ENCODE measurements around the gene MAN1C1. TPM values are rescaled to one million over a fixed set of nuclear protein-coding genes. Genes with fewer than 3 reads are reported as not detected.

MAN1C1 gene
- total RNA-seq, 1 experiment from 2014 or later = 9.3 TPM

DNA sequence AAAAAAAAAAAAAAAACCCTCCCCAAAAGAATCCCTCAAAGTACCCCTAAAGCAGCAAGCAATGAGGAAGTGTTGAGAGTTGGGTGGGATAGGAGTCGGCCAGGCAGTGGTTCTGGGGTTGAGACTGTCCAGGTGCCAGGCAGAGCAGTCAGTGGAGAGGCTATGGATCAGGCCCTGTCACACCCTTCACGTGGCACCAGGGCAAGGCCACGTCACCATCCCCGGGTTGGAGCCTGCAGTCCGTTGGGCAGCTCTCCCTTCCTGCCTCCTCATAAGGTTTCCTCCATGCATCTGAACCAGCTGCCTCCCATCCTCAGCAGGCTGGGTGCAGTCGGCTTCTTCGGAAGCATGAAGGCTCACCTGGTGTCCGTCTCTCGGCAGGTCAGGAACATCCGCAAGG is 146.9 kb downstream of the MAN1C1 start:
- no peak overlapping the region for H3K18ac ChIP-seq (ENCODE audit: insufficient read length, low read depth, low read length)
- no peak overlapping the region for H3K4me2 ChIP-seq (ENCODE audit: insufficient read depth, insufficient read length, low read length)
- no peak overlapping the region for H2BK120ac ChIP-seq (ENCODE audit: low read depth, low read length, poor library complexity, severe bottlenecking)
- no peak overlapping the region for H3T11ph ChIP-seq (ENCODE audit: low read length)
- DNase-seq = no peak
- H3K27ac ChIP-seq (ENCODE audit: insufficient read length, low read depth, low read length) = no peak overlapping the region
- H2BK20ac ChIP-seq (ENCODE audit: low read depth, low read length, poor library complexity, severe bottlenecking) = no peak overlapping the region
- H3K23me2 ChIP-seq (ENCODE audit: insufficient read length, low read depth, low read length, poor library complexity, severe bottlenecking) = peaks cover 3% of the 10 kb centered on the region
- H3K4me1 ChIP-seq (ENCODE audit: insufficient read depth, low read length) = no peaks in the 10 kb centered on the region
- TF ChIP-seq CTCF (conservative IDR thresholded peaks at IDR 0.05) = no peak
- no peak overlapping the region for H3K4ac ChIP-seq (ENCODE audit: low read depth, low read length)
- H3K27me3 ChIP-seq (ENCODE audit: insufficient read depth, low read length) = no peaks in the 10 kb centered on the region
- no peak overlapping the region for H3K23ac ChIP-seq (ENCODE audit: insufficient read length, low read depth, low read length)
- no peak overlapping the region for H3K9ac ChIP-seq (ENCODE audit: extremely low read depth, insufficient read length, low read length)
- no CpG with 5 or more reads among the region's 10 CpGs for WGBS (ENCODE audit: extremely low coverage, insufficient read length, low lambda C conversion rate)
- no peaks in the 10 kb centered on the region for H3K79me2 ChIP-seq (ENCODE audit: insufficient read depth, low read length)
- H2BK5ac ChIP-seq (ENCODE audit: insufficient read length, low read length) = no peak overlapping the region
- no peak overlapping the region for H2BK12ac ChIP-seq (ENCODE audit: insufficient read length, low read depth, low read length)
- H3K14ac ChIP-seq (ENCODE audit: insufficient read depth, low read length) = no peak overlapping the region
- H3K56ac ChIP-seq (ENCODE audit: insufficient read length, low read depth, low read length) = no peak overlapping the region
- H2BK15ac ChIP-seq (ENCODE audit: low read depth, low read length) = no peak overlapping the region
- Mint-ChIP-seq H3K36me3 (ENCODE audit: insufficient read depth in 1 of 3, low read depth in 3 of 3) (no peaks in the 10 kb centered on the region), H3K4me1 (peaks cover 16 to 28% of the 10 kb centered on the region in 2 experiments), H3K27ac (peak overlapping the region in 2 of 3 experiments; percentile 29 to 45; a peak in 1 of 7 replicates), H3K4me3 (no peak overlapping the region), H3K9me3 (no peaks in the 10 kb centered on the region), H3K27me3 (ENCODE audit: low read depth) (no peaks in the 10 kb centered on the region)
- no peak overlapping the region for H4K5ac ChIP-seq (ENCODE audit: insufficient read length, low read depth, low read length)
- H4K91ac ChIP-seq (ENCODE audit: insufficient read length, low read depth, low read length) = no peak overlapping the region
- no peaks in the 10 kb centered on the region for H3K9me3 ChIP-seq (ENCODE audit: control insufficient read depth, low read depth, low read length)
- H2AFZ ChIP-seq (ENCODE audit: low read length) = no peak overlapping the region
- H4K8ac ChIP-seq (replicated peaks; ENCODE audit: insufficient read length, low read depth, low read length) = no peak overlapping the region
- no peaks in the 10 kb centered on the region for H3K79me1 ChIP-seq (ENCODE audit: insufficient read depth, low read depth, low read length, poor library complexity, severe bottlenecking)
- no peak overlapping the region for H2AK5ac ChIP-seq (ENCODE audit: insufficient read length, low read length)
- H4K20me1 ChIP-seq (ENCODE audit: control insufficient read depth, insufficient read depth, insufficient read length) = peaks cover 3% of the 10 kb centered on the region
